NB4 (cell line): ENCODE measurements around the gene HDGFL3.

Experiments used
- DNase-seq: peaks from one replicate; pipeline ENCODE4 v3.0.0; 2010; ENCODE audit warnings: low read depth
- H3K4me3 ChIP-seq: one replicate; pipeline ENCODE4 v1.5.1; 2011; ENCODE audit warnings: mild to moderate bottlenecking, low read depth, low read length, moderate library complexity
- CTCF ChIP-seq: IDR thresholded peaks from one replicate; pipeline ENCODE4 v1.5.1; 2012; ENCODE audit warnings: low read depth, low read length
- MAX ChIP-seq: IDR thresholded peaks from 2 replicates; pipeline ENCODE4 v1.6.1; 2011; ENCODE audit warnings: low read depth, low read length
- MYC ChIP-seq: IDR thresholded peaks from 2 replicates; pipeline ENCODE4 v1.6.1; 2011; ENCODE audit warnings: low read depth, low read length
- POLR2A ChIP-seq: IDR thresholded peaks from 2 replicates; pipeline ENCODE4 v1.6.1; 2011; ENCODE audit warnings: mild to moderate bottlenecking; ENCODE audit not compliant: insufficient read length; ENCODE audit errors: extremely low read depth

Gene HDGFL3

GRCh38 chr15:83112233-83112955 is 95.2 kb downstream of the HDGFL3 start:
- no peak for TF ChIP-seq POLR2A
- H3K4me3 ChIP-seq: no peak overlapping the region
- DNase-seq: no peak

- H3K4me3 ChIP-seq: no peak overlapping the region
- TF ChIP-seq CTCF (no peak), MAX (no peak), MYC (no peak)
- no peak for DNase-seq
These were observed 96.5 kb downstream of the HDGFL3 start for GRCh38 chr15:83111149-83111548.

GRCh38 chr15:83110381-83110780 is 97.2 kb downstream of the HDGFL3 start:
- no peak for DNase-seq
- TF ChIP-seq CTCF: no peak
- no peak for TF ChIP-seq MAX
- no peak for TF ChIP-seq POLR2A
- TF ChIP-seq MYC: no peak
- H3K4me3 ChIP-seq: no peak overlapping the region

- peak; percentile 15 for DNase-seq
- H3K4me3 ChIP-seq: no peak overlapping the region
These were observed 98.1 kb downstream of the HDGFL3 start for GRCh38 chr15:83109532-83109931.

GRCh38 chr15:83108266-83109219 is 99.1 kb downstream of the HDGFL3 start:
- H3K4me3 ChIP-seq: peak overlapping the region; percentile 49
- TF ChIP-seq MAX: peak; percentile 87
- no peak for TF ChIP-seq CTCF
- no peak for TF ChIP-seq POLR2A
- TF ChIP-seq MYC: peak; percentile 92
- peak; percentile 98 for DNase-seq

More at GRCh38 chr15:83109532-83109931, 98.1 kb downstream of the HDGFL3 start:
- no peak for TF ChIP-seq MYC
- no peak for TF ChIP-seq POLR2A
- TF ChIP-seq CTCF: no peak
- no peak for TF ChIP-seq MAX

- DNase-seq: no peak
- TF ChIP-seq MYC (no peak), MAX (no peak), POLR2A (no peak), CTCF (no peak)
- H3K4me3 ChIP-seq: peak overlapping the region; percentile 49
These were observed 99.8 kb downstream of the HDGFL3 start for GRCh38 chr15:83107841-83108181.
